ENCODE results near the gene RMC1. TPM values are rescaled to one million over a fixed set of nuclear protein-coding genes. Genes with fewer than 3 reads are reported as not detected.

RMC1 gene
- total and polyA plus RNA-seq, 2 of the 13 experiments (the other 11 are each of a cell fraction or from before 2014, with no cell fraction given) = 9.4 to 19.5 TPM

- no peak overlapping the region for H2AFZ ChIP-seq (ENCODE audit: low read length)
- BruUV-seq (replicated peaks) = no TSS peak
- H3K36me3 ChIP-seq (replicated peaks in 1 of 2; ENCODE audit: control insufficient read depth in 1 of 2, insufficient read depth in 2 of 2, low read length in 2 of 2) = peaks cover 19 to 81% of the 10 kb centered on the region in 2 experiments
- peaks cover 59% of the 10 kb centered on the region for H3K4me1 ChIP-seq (ENCODE audit: insufficient read depth, low read length)
- ChIA-PET CTCF (ENCODE audit: low intra/inter-chr PET ratio, low total read pairs) (no interaction called here), POLR2A (interaction anchor here (0.9 to 1.4 kb wide), 2 partner anchors 9 to 23 kb away, joined by 5 to 6 read pairs; no protein-coding TSS in a partner anchor)
- in situ Hi-C loops (cut with HindIII; ENCODE audit: extremely low pct_ligation_motif_present, low pct_unique_long_range_greater_than_20kb) (loop anchor here (5.0 kb wide), 1 partner anchor 40 kb away; the partner anchor contains the start of gene NPC1), intact Hi-C loops (cut with micrococcal nuclease; ENCODE audit: unreplicated experiment) (no loop called here)
- H3K4me2 ChIP-seq (ENCODE audit: low read depth, low read length) = no peak overlapping the region
- H3K79me2 ChIP-seq (ENCODE audit: insufficient read depth, low read length) = no peaks in the 10 kb centered on the region
- H3K9me3 ChIP-seq (ENCODE audit: low read length) = no peaks in the 10 kb centered on the region
- H3K4me3 ChIP-seq (replicated peaks in 1 of 3; ENCODE audit: insufficient read depth in 1 of 3, low read depth in 2 of 3, low read length in 3 of 3) = no peak overlapping the region
- ATAC-seq (no peak), FAIRE-seq (no peak), DNase-seq (ENCODE audit: low spot score) (no peak)
- no peak for TF ChIP-seq ZNF879 (CRISPR knock-in tag; IDR thresholded peaks at IDR 0.05)
- 0 out of 2 replicates have a peak, but pooled peaks have one; percentile 17 for TF ChIP-seq RARA (CRISPR knock-in tag; IDR thresholded peaks at IDR 0.05)
- WGBS (ENCODE audit: low lambda C conversion rate) = 75% methylated on average over 3 of the region's 3 CpGs
- peak overlapping the region; percentile 75 for H3K27ac ChIP-seq (ENCODE audit: extremely low read length, insufficient read depth, low read length)
- H4K20me1 ChIP-seq (ENCODE audit: insufficient read depth, low read length) = no peaks in the 10 kb centered on the region
- H3K9ac ChIP-seq (ENCODE audit: insufficient read depth, low read depth, low read length) = no peak overlapping the region
- no peaks in the 10 kb centered on the region for H3K27me3 ChIP-seq (ENCODE audit: control insufficient read depth in 1 of 2, insufficient read depth in 2 of 2, low read length in 2 of 2)
These were observed 44.0 kb downstream of the RMC1 start for GRCh38 chr18:23547306-23547705.

DNA sequence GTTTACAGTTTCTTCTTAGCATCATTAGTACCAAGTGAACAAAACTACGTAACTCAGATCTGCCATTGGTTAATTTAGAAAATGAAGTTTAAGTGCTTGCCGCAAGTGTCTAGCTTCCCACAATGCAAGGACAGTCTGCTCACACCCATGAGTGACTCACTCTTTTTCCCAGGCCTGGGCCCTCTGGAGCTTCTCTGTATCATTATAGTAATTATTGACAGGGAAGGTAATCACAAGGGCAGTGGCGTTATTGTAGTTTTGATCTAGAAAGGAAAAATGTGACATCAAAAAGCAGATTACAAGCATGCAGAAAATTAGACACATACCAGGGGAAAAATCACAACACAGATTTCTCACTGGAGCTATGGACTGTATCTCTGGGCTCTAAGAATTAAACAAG lies 44.5 kb downstream of the RMC1 start:
- peak; percentile 35 for DNase-seq (ENCODE audit: low spot score)
- CTCF ChIA-PET (ENCODE audit: low intra/inter-chr PET ratio, low total read pairs) = no interaction called here
- WGBS (ENCODE audit: low lambda C conversion rate) = 65% methylated on average over 3 of the region's 3 CpGs

More for the DNA sequence above, 44.5 kb downstream of the RMC1 start:
- Histone ChIP-seq H4K20me1 (ENCODE audit: insufficient read depth, low read length) (no peaks in the 10 kb centered on the region), H3K4me3 (replicated peaks in 1 of 3; ENCODE audit: insufficient read depth in 1 of 3, low read depth in 2 of 3, low read length in 3 of 3) (no peak overlapping the region), H3K27me3 (ENCODE audit: control insufficient read depth in 1 of 2, insufficient read depth in 2 of 2, low read length in 2 of 2) (no peaks in the 10 kb centered on the region), H3K36me3 (replicated peaks in 1 of 2; ENCODE audit: control insufficient read depth in 1 of 2, insufficient read depth in 2 of 2, low read length in 2 of 2) (peaks cover 20 to 81% of the 10 kb centered on the region in 2 experiments), H3K79me2 (ENCODE audit: insufficient read depth, low read length) (peaks cover 3% of the 10 kb centered on the region), H3K4me2 (ENCODE audit: low read depth, low read length) (no peak overlapping the region), H3K4me1 (ENCODE audit: insufficient read depth, low read length) (peaks cover 59% of the 10 kb centered on the region), H3K27ac (ENCODE audit: extremely low read length, insufficient read depth, low read length) (peak overlapping the region; percentile 75), H3K9me3 (ENCODE audit: low read length) (no peaks in the 10 kb centered on the region), H2AFZ (ENCODE audit: low read length) (no peak overlapping the region), H3K9ac (ENCODE audit: insufficient read depth, low read depth, low read length) (no peak overlapping the region)
- ATAC-seq (peak; percentile 57), FAIRE-seq (no peak)
- no TSS peak for BruUV-seq (replicated peaks)
- TF ChIP-seq ARID3A (IDR thresholded peaks at IDR 0.05; ENCODE audit: low read depth, low read length) (peak; percentile 28; the same call in 1 of the 2 replicates), ZBTB3 (CRISPR knock-in tag; IDR thresholded peaks at IDR 0.05; ENCODE audit: borderline replicate concordance, low read depth) (no peak), ATF7 (IDR thresholded peaks at IDR 0.05) (no peak), ATF7 (CRISPR knock-in tag; IDR thresholded peaks at IDR 0.05) (no peak), TCF7 (IDR thresholded peaks at IDR 0.05; ENCODE audit: low read depth) (peak; percentile 9; the same call in 1 of the 2 replicates), RXRB (CRISPR knock-in tag; IDR thresholded peaks at IDR 0.05; ENCODE audit: borderline replicate concordance) (0 out of 2 replicates have a peak, but pooled peaks have one; percentile 13), ZNF264 (CRISPR knock-in tag; IDR thresholded peaks at IDR 0.05) (no peak), SAP130 (CRISPR knock-in tag; IDR thresholded peaks at IDR 0.05; ENCODE audit: low read depth) (0 out of 2 replicates have a peak, but pooled peaks have one; percentile 16), FOSL2 (CRISPR knock-in tag; IDR thresholded peaks at IDR 0.05) (peak; percentile 80), SRF (IDR thresholded peaks at IDR 0.05; ENCODE audit: low read depth, low read length) (no peak)
- in situ Hi-C loops (cut with HindIII; ENCODE audit: extremely low pct_ligation_motif_present, low pct_unique_long_range_greater_than_20kb) = loop anchor here (5.0 kb wide), 1 partner anchor 39 kb away; the partner anchor contains the start of gene NPC1
- intact Hi-C loops (cut with micrococcal nuclease; ENCODE audit: unreplicated experiment) = loop anchor here (1.0 kb wide), 1 partner anchor 8 kb away; no protein-coding TSS in a partner anchor
- POLR2A ChIA-PET = interaction anchor here (0.9 to 1.4 kb wide), 2 partner anchors 8 to 22 kb away, joined by 5 to 6 read pairs; no protein-coding TSS in a partner anchor

All from HepG2 (cell line).